ENCODE data around the gene DDX39A. TPM values are rescaled to one million over a fixed set of nuclear protein-coding genes. Genes with fewer than 3 reads are reported as not detected.
"Not testable (repeated sequence)": the region's sequence is repeated elsewhere in the genome, so short reads cannot be mapped to it uniquely, and the experiment has no call there.

The DDX39A gene
- total RNA-seq, 2 experiments from 2014 or later, result 217 to 226 TPM

DNA sequence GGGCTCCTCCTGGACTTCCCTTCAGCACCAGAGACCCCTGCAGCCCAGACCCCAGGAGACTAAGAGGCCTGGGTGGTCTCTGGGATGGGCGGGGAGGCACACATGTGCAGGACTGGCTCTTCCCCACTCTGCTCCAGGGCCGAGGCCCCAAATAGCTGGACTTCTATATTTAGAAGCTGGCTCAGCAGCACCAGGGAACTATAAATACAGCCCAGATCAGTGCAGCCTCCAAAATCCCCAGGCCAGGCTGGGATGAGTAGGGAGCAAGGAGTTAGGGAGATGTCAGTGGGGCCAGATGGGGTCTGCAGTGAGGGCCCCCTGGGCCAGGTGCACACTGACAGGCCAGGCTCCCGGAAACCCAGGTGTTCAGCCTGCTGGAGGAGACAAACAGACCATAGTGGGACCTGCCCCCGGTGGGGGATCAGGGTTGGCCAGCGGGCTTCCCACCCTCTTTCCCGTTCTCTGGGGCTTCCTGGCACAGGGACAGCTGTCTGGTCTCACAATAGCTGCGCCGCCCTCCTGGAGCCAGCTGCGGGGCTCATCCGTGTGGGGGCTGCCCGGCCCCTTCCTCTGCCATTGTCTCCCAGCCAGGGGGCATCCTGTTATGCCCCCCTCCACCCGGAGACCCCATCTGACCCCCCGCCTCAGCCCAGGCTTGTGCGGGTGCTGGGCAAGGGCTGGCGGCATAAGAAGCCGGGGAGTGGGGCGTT lies 43.4 kb downstream of the DDX39A start:
- ATAC-seq (peak; percentile 10), DNase-seq (no peak)
- intact Hi-C loops (cut with micrococcal nuclease), result no loop called here
- ChIA-PET POLR2A (interaction anchor here (1.5 to 2.9 kb wide), 6 partner anchors 9 to 102 kb away, joined by 3 to 22 read pairs (median 10); no protein-coding TSS in a partner anchor), CTCF (interaction anchor here (1.7 to 2.6 kb wide), 3 partner anchors 12 to 27 kb away, joined by 4 to 11 read pairs (median 7); no protein-coding TSS in a partner anchor)
- H3K27me3 Mint-ChIP-seq, result no peaks in the 10 kb centered on the region
- H3K27ac Mint-ChIP-seq, result peak overlapping the region; percentile 95
- no peaks in the 10 kb centered on the region for H3K9me3 Mint-ChIP-seq
- H3K4me3 Mint-ChIP-seq, result peak overlapping the region; percentile 69
- TF ChIP-seq, protein P1, sequence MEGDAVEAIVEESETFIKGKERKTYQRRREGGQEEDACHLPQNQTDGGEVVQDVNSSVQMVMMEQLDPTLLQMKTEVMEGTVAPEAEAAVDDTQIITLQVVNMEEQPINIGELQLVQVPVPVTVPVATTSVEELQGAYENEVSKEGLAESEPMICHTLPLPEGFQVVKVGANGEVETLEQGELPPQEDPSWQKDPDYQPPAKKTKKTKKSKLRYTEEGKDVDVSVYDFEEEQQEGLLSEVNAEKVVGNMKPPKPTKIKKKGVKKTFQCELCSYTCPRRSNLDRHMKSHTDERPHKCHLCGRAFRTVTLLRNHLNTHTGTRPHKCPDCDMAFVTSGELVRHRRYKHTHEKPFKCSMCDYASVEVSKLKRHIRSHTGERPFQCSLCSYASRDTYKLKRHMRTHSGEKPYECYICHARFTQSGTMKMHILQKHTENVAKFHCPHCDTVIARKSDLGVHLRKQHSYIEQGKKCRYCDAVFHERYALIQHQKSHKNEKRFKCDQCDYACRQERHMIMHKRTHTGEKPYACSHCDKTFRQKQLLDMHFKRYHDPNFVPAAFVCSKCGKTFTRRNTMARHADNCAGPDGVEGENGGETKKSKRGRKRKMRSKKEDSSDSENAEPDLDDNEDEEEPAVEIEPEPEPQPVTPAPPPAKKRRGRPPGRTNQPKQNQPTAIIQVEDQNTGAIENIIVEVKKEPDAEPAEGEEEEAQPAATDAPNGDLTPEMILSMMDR (IDR thresholded peaks at IDR 0.05), result no peak
- H3K4me1 Mint-ChIP-seq (ENCODE audit: low read depth), result peaks cover 67% of the 10 kb centered on the region
- no peaks in the 10 kb centered on the region for H3K36me3 Mint-ChIP-seq (ENCODE audit: low read depth)

DNA sequence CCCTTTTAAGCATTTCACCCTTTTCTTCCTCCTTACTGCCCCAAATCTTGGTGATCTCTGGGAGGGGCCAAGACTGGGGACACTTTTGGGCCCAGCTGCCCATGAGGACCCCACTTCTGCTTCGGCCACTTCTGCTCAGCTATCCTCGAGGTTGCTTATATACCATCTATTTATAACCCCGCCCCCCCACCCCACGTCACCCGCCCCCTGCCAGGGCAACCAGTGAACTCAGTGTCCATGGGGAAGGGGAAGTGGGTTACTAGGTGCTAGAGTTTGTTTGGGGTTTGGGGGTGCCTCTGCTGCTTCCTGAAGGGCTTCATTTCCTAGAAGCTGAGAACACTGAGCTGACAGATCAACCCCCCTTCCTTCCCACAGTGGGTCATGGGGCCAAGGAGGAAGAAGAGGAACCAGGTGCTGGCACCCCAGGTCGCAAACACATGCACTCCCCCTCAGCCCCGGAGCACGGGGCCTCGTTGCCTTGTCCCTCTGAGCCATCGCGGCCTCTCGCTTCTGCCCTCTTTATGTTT lies 44.0 kb downstream of the DDX39A start:
- H3K4me3 Mint-ChIP-seq, result peak overlapping the region; percentile 69
- H3K27ac Mint-ChIP-seq, result peak overlapping the region; percentile 95
- H3K27me3 Mint-ChIP-seq, result no peaks in the 10 kb centered on the region
- CTCF ChIA-PET, result interaction anchor here (1.7 to 2.6 kb wide), 3 partner anchors 12 to 26 kb away, joined by 4 to 11 read pairs (median 7); no protein-coding TSS in a partner anchor
- DNase-seq (peak; percentile 91), ATAC-seq (peak; percentile 82)
- H3K4me1 Mint-ChIP-seq (ENCODE audit: low read depth), result peaks cover 64% of the 10 kb centered on the region
- POLR2A ChIA-PET, result interaction anchor here (1.5 to 2.9 kb wide), 5 partner anchors 9 to 31 kb away, joined by 7 to 22 read pairs (median 10); no protein-coding TSS in a partner anchor
- no peaks in the 10 kb centered on the region for H3K9me3 Mint-ChIP-seq
- H3K36me3 Mint-ChIP-seq (ENCODE audit: low read depth), result no peaks in the 10 kb centered on the region
- TF ChIP-seq, protein P1 (IDR thresholded peaks at IDR 0.05), result no peak
- intact Hi-C loops (cut with micrococcal nuclease), result no loop called here

DNA sequence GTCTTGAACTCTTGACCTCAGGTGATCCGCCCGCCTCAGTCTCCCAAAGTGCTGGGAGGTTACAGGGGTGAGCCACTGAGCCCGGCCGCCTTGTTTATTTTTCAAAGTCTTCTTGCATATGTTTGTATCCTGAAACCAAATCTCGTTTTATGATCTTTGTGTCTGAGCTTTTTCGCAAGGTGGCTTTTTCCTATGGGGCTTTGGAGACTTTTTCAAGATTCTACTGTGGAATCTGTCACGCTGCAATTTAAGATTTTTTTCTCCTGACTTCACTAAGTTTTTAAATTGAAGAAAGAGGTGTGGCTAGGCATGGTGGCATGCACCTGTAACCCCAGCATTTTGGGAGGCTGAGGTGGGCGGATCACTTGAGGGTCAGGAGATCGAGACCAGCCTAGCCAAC lies 44.8 kb downstream of the DDX39A start:
- DNase-seq; H3K9me3 Mint-ChIP-seq; intact Hi-C loops (cut with micrococcal nuclease); H3K27me3 Mint-ChIP-seq; H3K36me3 Mint-ChIP-seq (ENCODE audit: low read depth); ATAC-seq: not testable (repeated sequence)
- H3K4me1 Mint-ChIP-seq (ENCODE audit: low read depth), result peaks cover 64% of the 10 kb centered on the region
- peak overlapping the region; percentile 95 for H3K27ac Mint-ChIP-seq
- ChIA-PET POLR2A (interaction anchor here (2.0 to 2.9 kb wide), 3 partner anchors 11 to 22 kb away, joined by 7 to 22 read pairs (median 11); no protein-coding TSS in a partner anchor), CTCF (interaction anchor here (1.5 to 2.6 kb wide), 3 partner anchors 13 to 32 kb away, joined by 4 to 11 read pairs (median 4); no protein-coding TSS in a partner anchor)
- peak overlapping the region; percentile 21 for H3K4me3 Mint-ChIP-seq

DNA sequence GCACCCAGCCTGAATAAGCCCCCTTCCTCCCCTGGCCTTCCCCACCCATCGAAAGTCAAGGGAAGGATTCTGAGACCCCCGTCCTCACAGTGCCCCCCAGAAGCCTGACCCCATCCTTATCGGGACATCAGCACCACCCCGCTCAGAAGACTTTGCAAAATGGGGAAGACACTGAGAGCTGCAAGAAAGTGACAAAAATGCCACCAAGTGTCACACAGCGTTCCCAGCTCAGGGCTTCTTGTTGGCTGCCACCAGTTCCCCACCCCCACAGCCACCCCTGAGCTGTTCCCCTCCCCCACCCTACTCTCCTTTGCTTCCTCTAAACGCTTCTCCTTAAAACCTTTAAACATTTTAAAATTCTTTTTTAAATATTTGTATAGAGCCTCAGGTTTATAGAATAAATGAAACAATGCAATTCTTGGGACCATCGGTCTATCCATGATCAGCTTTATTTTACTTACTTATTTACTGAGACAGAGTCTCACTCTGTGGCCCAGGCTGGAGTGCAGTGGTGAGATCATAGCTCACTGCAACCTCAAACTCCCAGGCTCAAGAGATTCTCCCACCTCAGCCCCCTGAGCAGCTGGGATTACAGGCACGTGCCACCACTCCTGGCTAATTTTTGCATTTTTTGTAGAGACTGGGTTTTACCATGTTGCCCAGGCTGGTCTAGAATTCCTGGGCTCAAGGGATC lies 46.6 kb downstream of the DDX39A start:
- DNase-seq; ATAC-seq; intact Hi-C loops (cut with micrococcal nuclease); H3K9me3 Mint-ChIP-seq; H3K36me3 Mint-ChIP-seq (ENCODE audit: low read depth); CTCF ChIA-PET; H3K27me3 Mint-ChIP-seq; H3K4me3 Mint-ChIP-seq: not testable (repeated sequence)
- peaks cover 64% of the 10 kb centered on the region for H3K4me1 Mint-ChIP-seq (ENCODE audit: low read depth)
- POLR2A ChIA-PET, result interaction anchor here (1.2 to 2.8 kb wide), 3 partner anchors 9 to 41 kb away, joined by 3 to 9 read pairs (median 6); partner anchors contain the start of gene ADGRE5
- H3K27ac Mint-ChIP-seq, result peak overlapping the region; percentile 100

DNA sequence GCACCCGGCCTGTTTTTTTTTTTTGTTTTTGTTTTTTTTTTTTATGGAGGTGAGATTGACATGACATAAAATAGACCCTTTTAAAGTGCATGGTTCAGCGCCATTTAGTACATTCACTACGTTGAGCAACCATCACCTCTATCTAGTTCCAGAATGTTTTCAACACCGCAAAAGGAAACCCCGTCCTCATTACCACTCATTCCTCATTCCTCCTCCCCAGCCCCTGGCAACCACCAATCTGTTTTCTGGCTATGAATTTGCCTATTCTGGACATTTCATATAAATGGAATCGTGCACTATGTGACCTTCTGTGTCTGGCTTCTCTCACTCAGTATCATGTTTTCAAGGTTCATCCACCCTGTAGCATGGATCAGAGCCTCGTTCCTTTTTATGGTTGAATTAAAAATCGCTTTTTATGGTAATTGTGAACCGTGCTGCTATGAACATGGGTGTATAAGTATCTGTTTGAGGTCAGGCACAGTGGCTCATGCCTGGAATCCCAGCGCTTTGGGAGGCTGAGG lies 47.8 kb downstream of the DDX39A start:
- H3K27ac Mint-ChIP-seq, result peak overlapping the region; percentile 100
- POLR2A ChIA-PET, result interaction anchor here (2.8 to 12.9 kb wide), 2 partner anchors 10 to 11 kb away, joined by 9 to 247 read pairs; partner anchors contain the start of gene ADGRE5
- CTCF ChIA-PET, result no interaction called here
- ATAC-seq (no peak), DNase-seq (no peak)
- H3K4me1 Mint-ChIP-seq (ENCODE audit: low read depth), result peaks cover 76% of the 10 kb centered on the region
- H3K27me3 Mint-ChIP-seq, result no peaks in the 10 kb centered on the region
- H3K9me3 Mint-ChIP-seq, result peaks cover 8% of the 10 kb centered on the region
- H3K36me3 Mint-ChIP-seq (ENCODE audit: low read depth), result peaks cover 6% of the 10 kb centered on the region
- TF ChIP-seq, protein P1 (IDR thresholded peaks at IDR 0.05), result no peak
- peak overlapping the region; percentile 74 for H3K4me3 Mint-ChIP-seq
- intact Hi-C loops (cut with micrococcal nuclease), result no loop called here

Data from activated CD8-positive, alpha-beta T cell treated with anti-CD3 and anti-CD28 coated beads for 36 hours (primary cell).